GM18505 (cell line): ENCODE measurements around the gene RAPGEF6.

Experiments used
- ATAC-seq: cut with Tn5 transposase; IDR thresholded peaks from one replicate; pipeline ENCODE4 v1.9.1; 2021; ENCODE audit not compliant: unreplicated experiment
- POLR2A ChIP-seq: IDR thresholded peaks from 4 replicates; pipeline ENCODE4 v1.6.1; 2011; ENCODE audit warnings: borderline replicate concordance; ENCODE audit not compliant: insufficient read depth, insufficient read length; ENCODE audit errors: extremely low read depth

RAPGEF6 gene

GRCh38 chr5:131659290-131659689 lies 24.3 kb upstream of the RAPGEF6 start:
- ATAC-seq: no peak
- TF ChIP-seq POLR2A: no peak

- ATAC-seq: no peak
Observed at GRCh38 chr5:131654776-131655175, 19.7 kb upstream of the RAPGEF6 start.

GRCh38 chr5:131654309-131654708 lies 19.3 kb upstream of the RAPGEF6 start:
- no peak for ATAC-seq

More at GRCh38 chr5:131654776-131655175, 19.7 kb upstream of the RAPGEF6 start:
- no peak for TF ChIP-seq POLR2A

GRCh38 chr5:131649161-131649560 lies 14.1 kb upstream of the RAPGEF6 start:
- ATAC-seq: no peak
- TF ChIP-seq POLR2A: no peak

More at GRCh38 chr5:131654309-131654708, 19.3 kb upstream of the RAPGEF6 start:
- TF ChIP-seq POLR2A: no peak

GRCh38 chr5:131647048-131647769 lies 12.2 kb upstream of the RAPGEF6 start:
- no peak for TF ChIP-seq POLR2A
- peak; percentile 83 for ATAC-seq

GRCh38 chr5:131644822-131645221 lies 9.8 kb upstream of the RAPGEF6 start:
- no peak for ATAC-seq
- no peak for TF ChIP-seq POLR2A

DNA sequence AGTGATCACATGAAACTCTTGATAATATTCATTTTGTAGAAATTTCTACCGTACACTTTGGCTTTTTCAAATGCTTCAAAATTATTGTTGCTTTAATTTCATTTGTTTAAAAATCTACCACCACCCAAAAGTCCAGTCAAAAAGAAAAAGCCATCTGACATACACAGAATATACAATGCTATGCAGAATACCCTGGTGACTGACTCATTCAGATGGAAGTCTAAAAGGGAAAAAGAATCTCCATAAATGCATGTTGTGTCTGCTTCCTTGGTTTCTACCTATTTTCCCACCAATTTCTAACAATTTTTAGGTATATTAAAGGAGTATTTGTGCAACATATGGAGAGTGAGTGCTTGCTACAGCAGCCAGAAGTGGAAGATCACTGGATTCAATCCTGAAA lies 9.3 kb upstream of the RAPGEF6 start:
- TF ChIP-seq POLR2A: no peak
- ATAC-seq: no peak

- no peak for TF ChIP-seq POLR2A
- ATAC-seq: no peak
Observed at GRCh38 chr5:131641494-131641893, 6.5 kb upstream of the RAPGEF6 start.

DNA sequence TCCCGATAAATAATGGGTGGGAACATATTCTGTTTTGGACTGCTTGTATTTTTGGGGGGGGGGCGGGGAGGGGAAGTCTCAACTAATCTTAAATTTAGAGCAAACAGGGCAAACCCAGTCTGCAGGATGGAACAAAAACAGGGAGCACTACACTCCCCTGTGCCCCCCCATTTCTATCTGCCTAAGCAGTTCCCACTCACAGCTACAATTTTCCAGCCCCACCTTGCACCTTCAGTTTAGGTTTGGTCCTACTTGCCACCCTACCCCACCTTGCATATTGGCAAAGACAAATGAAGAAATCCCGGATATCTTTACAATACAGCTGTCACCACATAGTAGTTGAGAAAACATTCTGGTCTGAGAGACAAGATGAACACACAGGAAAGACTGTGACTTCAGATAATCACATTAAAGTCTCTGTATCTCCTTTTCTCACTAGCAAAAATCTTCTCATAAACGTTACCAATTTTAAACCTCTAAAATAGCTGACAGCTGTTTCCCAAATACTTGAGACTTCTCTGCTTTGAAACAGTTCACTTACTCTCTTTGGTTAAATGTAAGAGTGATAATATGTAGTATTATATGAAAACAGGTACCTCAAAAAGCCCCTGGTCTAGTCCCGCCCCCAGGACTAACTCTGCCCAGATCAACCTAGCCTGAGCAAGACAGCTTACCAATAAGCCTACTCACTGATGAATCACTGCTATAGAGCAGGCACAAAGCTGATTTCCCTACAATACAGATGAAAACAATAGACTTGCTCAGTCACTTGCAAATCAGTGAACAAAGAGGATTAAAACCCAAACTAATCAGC lies 5.2 kb upstream of the RAPGEF6 start:
- no peak for TF ChIP-seq POLR2A
- peak; percentile 62 for ATAC-seq

GRCh38 chr5:131639148-131639547 lies 4.1 kb upstream of the RAPGEF6 start:
- TF ChIP-seq POLR2A: no peak
- no peak for ATAC-seq

DNA sequence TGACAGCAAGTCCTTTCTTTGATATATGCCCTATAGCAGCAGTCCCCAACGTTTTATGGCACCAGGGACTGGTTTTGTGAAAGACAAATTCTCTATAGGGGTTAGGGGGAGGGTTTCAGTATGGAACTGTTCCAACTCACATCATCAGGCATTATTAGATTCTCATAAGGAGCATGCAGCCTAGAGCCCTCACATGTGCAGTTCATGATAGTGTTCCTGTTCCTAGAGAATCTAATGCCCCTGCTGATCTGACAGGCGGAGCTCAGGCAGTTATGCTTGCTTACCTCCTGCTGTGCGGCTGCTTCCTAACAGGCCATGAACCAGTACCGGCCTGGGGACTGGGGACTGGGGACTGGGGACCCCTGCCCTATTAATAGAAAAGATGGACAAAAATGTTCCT lies 2.7 kb upstream of the RAPGEF6 start:
- TF ChIP-seq POLR2A: no peak
- no peak for ATAC-seq

- peak; percentile 66 for TF ChIP-seq POLR2A
- no peak for ATAC-seq
Observed at GRCh38 chr5:131635684-131636572, 899 bp upstream of the RAPGEF6 start.

- TF ChIP-seq POLR2A: no peak
- peak; percentile 30 for ATAC-seq
Observed at GRCh38 chr5:131634666-131634995, 398 bp downstream of the RAPGEF6 start.
